Lower leg skin (tissue), 4 donors: ENCODE data around the gene CAMK2B. TPM values are rescaled to one million over a fixed set of nuclear protein-coding genes. Genes with fewer than 3 reads are reported as not detected.

Experiments used
- DNase-seq, 2 donors: peaks; one replicate each; pipeline ENCODE4 v3.0.0-alpha.2; 2019; ENCODE audit warnings: low spot score in 2 of 2
- H3K4me3 ChIP-seq: fragments of 200-600 bp; sonication (generic); 2 replicates; pipeline ENCODE4 v1.5.1; 2017; ENCODE audit warnings: mild to moderate bottlenecking, low read depth; ENCODE audit not compliant: poor library complexity, severe bottlenecking
- POLR2A ChIP-seq, 2 donors: fragments of 450-650 bp; IDR thresholded peaks; one replicate each; pipeline ENCODE4 v1.6.1; 2016 to 2017; ENCODE audit warnings: antibody characterized with exemption in 2 of 2, mild to moderate bottlenecking in 1 of 2, moderate library complexity in 1 of 2
- WGBS, 2 donors: methylation state at CpG; one replicate each; pipeline ENCODE4 v1.1.5; 2018; 5-methylcytosine and 5-hydroxymethylcytosine counted together
- intact Hi-C: fragments of 100-400 bp; cut with DNase I; formaldehyde crosslinking; loops from one replicate; pipeline ENCODE4 v1.15.0; 2023; ENCODE audit warnings: low total_unique reads
- total RNA-seq, 4 donors: library from RNA; depleted of rRNA; stranded (reverse); fragments of >200 nt; gene quantifications; one replicate each; pipeline ENCODE4 v1.1.0, GENCODE V29; 2016
- TF ChIP-seq, protein P1 (sequence below), 3 donors: fragments of 450-650 bp; IDR thresholded peaks; one replicate each; pipeline ENCODE4 v1.5.1; 2016; ENCODE audit warnings: antibody characterized with exemption in 3 of 3, mild to moderate bottlenecking in 3 of 3, moderate library complexity in 2 of 3

Gene CAMK2B
- total RNA-seq, 4 donors from 2014 or later: 0.04 to 2.6 (median 1.1) TPM

- intact Hi-C loops: no loop called here
- DNase-seq: peak in 1 of 2 donors; percentile 66
- 86 to 93% methylated on average over 7 of the region's 7 CpGs for WGBS, 2 donors
Observed at GRCh38 chr7:44193011-44193802, 132.2 kb downstream of the CAMK2B start.

GRCh38 chr7:44191171-44191570 lies 134.2 kb downstream of the CAMK2B start:
- 86 to 88% methylated on average over 5 of the region's 5 CpGs for WGBS, 2 donors
- TF ChIP-seq POLR2A (IDR thresholded peaks at IDR 0.05): no peak
- TF ChIP-seq, protein P1, sequence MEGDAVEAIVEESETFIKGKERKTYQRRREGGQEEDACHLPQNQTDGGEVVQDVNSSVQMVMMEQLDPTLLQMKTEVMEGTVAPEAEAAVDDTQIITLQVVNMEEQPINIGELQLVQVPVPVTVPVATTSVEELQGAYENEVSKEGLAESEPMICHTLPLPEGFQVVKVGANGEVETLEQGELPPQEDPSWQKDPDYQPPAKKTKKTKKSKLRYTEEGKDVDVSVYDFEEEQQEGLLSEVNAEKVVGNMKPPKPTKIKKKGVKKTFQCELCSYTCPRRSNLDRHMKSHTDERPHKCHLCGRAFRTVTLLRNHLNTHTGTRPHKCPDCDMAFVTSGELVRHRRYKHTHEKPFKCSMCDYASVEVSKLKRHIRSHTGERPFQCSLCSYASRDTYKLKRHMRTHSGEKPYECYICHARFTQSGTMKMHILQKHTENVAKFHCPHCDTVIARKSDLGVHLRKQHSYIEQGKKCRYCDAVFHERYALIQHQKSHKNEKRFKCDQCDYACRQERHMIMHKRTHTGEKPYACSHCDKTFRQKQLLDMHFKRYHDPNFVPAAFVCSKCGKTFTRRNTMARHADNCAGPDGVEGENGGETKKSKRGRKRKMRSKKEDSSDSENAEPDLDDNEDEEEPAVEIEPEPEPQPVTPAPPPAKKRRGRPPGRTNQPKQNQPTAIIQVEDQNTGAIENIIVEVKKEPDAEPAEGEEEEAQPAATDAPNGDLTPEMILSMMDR (IDR thresholded peaks at IDR 0.05): no peak

More at GRCh38 chr7:44193011-44193802, 132.2 kb downstream of the CAMK2B start:
- no peak overlapping the region for H3K4me3 ChIP-seq
- TF ChIP-seq, protein P1 (IDR thresholded peaks at IDR 0.05): no peak
- TF ChIP-seq POLR2A (IDR thresholded peaks at IDR 0.05): no peak

DNA sequence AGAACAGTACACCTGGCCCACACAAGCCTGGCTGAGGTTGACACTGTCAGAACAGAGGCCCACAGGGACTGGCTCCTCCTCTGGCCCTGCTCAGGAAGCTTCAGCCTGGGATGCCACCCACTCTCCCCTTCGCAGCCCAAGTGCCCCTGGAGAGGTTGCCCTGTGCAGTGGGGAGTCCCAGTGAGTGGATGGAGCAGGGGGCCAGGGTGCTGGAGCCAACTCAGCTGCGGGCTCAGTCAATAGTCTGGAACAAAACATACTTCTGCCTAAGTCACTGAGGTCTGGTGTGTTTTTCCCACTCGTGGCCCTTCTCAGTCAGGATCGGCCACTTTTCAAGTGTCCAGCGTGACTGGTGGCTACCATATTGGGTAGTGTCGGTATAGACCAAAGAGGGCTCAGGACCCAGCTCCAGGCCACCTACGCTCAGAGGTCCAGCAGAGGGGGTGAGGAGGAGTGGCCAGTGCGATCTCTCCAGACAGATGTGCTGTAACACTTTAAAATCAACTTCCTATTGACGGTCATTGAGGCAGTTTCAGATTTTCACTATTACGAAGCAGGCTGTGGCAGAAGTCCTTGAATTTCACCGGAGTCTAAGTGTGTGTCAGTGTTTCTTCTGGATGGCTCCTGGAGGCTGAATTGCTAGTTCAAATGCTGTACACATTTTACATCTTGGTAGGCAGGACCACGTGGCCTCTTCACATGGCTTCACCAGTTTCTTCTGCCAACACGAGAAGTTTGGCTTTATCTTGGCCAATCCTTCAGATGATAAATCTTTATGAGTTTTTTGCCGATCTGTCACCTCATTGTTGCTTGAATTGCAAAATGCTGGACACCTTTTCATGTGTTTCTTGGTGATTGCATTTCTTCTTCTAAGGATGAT lies 135.2 kb downstream of the CAMK2B start:
- intact Hi-C loops: no loop called here
- 84 to 91% methylated on average over 14 of the region's 14 CpGs for WGBS, 2 donors
- H3K4me3 ChIP-seq: no peak overlapping the region
- peak in 1 of 2 donors; percentile 76 for DNase-seq
- TF ChIP-seq, protein P1 (IDR thresholded peaks at IDR 0.05): no peak
- TF ChIP-seq POLR2A (IDR thresholded peaks at IDR 0.05): no peak

More at GRCh38 chr7:44191171-44191570, 134.2 kb downstream of the CAMK2B start:
- no peak overlapping the region for H3K4me3 ChIP-seq
- intact Hi-C loops: no loop called here
- no peak for DNase-seq

DNA sequence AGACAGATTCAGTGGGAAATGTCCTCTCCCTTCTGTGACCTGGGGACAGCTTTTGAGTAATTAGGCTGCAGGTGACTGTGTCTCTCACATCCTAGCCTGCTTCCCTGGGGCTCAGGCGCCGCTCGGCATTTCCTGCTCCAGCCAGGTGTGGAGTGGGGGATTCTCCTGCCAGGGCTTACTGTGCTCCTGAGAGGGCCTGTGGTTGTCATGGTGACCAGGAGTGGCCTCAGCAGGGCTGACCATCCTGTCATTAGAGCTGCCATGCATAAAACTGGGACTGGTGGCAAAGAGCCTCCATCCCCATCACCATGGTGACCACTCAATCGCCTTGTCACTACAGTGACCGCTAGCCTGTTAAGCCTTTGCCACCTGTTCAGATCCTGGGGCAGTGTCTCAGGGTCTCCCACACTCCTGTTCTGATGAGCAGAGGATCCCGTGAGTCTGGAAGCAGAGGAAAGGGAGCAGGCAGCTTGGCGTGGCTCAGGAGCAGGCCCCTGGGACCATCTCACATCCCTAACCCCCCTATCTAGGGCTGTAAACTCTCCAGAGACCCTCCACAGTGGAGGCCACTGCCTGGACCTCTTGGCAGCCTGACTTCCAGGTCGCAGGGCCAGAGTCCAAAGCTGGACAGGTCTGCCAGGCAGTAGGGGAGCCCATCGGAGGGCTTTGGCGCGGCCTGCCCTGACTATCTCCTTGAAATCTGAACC lies 136.0 kb downstream of the CAMK2B start, which contains the start of gene GCK:
GCK (minus strand) TSS at position 154 of the 707 bp plus-strand sequence. CDS start 486 bp downstream, outside the sequence.
- WGBS, 2 donors: 90 to 93% methylated on average over 9 to 11 of the region's 11 CpGs
- intact Hi-C loops: no loop called here
- DNase-seq: peak in 1 of 2 donors; percentile 60
- no peak for TF ChIP-seq POLR2A (IDR thresholded peaks at IDR 0.05)
- TF ChIP-seq, protein P1 (IDR thresholded peaks at IDR 0.05): no peak
- H3K4me3 ChIP-seq: no peak within 1 kb of the TSS

DNA sequence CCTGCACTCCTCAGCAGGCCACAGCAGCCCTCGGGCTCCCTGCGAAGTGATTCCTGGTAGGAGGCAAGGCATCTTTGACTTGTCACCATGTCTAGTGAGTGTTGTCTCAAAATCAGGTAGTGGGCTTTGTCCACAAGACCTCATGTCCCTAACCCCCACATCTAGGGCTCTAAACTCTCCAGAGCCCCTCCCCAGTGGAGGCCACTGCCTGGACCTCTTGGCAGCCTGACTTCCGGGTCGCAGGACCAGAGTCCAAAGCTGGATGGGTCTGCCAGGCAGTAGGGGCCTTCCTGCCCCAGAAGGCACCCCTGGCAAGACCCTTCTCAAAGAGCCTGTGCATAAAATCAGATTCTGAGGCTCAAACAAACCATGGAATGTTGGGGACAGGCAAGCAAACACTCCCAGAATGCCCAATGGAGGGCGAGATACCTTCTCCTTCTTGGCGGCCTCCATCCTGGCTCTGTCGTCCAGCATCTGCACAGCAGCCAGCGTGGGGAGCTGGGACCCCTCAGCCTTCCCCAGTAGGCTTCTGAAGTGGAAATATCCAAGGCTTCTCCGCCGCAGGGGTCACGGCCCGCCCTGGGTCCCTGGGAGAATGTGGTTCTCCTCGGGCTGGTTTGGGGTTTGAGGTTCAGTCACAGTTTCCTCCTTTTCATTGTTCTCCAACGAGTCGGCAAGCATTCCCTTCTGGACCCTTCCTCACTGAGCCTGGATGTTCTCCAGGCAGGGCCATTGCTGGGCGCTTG lies 136.7 kb downstream of the CAMK2B start:
- no peak for TF ChIP-seq POLR2A (IDR thresholded peaks at IDR 0.05)
- intact Hi-C loops: no loop called here
- no peak overlapping the region for H3K4me3 ChIP-seq
- 85 to 87% methylated on average over 16 of the region's 16 CpGs for WGBS, 2 donors
- DNase-seq: peak in 1 of 2 donors; percentile 56
